HG02938 (cell line): ENCODE data around the gene TRIM24.

Experiments used
- ATAC-seq: cut with Tn5 transposase; IDR thresholded peaks from one replicate; pipeline ENCODE4 v1.9.1; 2021; ENCODE audit warnings: mild to moderate bottlenecking, moderate library complexity; ENCODE audit not compliant: unreplicated experiment

The TRIM24 gene

GRCh38 chr7:138613630-138614029 lies 153.6 kb downstream of the TRIM24 start:
- ATAC-seq, result no peak

GRCh38 chr7:138616085-138616484 lies 156.0 kb downstream of the TRIM24 start:
- no peak for ATAC-seq

GRCh38 chr7:138618506-138618905 lies 158.4 kb downstream of the TRIM24 start:
- ATAC-seq, result no peak

- ATAC-seq, result no peak
These were observed 158.9 kb downstream of the TRIM24 start for GRCh38 chr7:138618933-138619332.

GRCh38 chr7:138622841-138623240 lies 162.8 kb downstream of the TRIM24 start:
- no peak for ATAC-seq

- ATAC-seq, result no peak
These were observed 165.2 kb downstream of the TRIM24 start for GRCh38 chr7:138625084-138625848.

GRCh38 chr7:138625849-138626230 lies 165.8 kb downstream of the TRIM24 start:
- no peak for ATAC-seq

- no peak for ATAC-seq
These were observed 166.8 kb downstream of the TRIM24 start for GRCh38 chr7:138626846-138627245.

GRCh38 chr7:138627361-138627760 lies 167.3 kb downstream of the TRIM24 start:
- ATAC-seq, result no peak

- ATAC-seq, result no peak
These were observed 170.1 kb downstream of the TRIM24 start for GRCh38 chr7:138630059-138630610.

GRCh38 chr7:138632384-138632783 lies 172.3 kb downstream of the TRIM24 start:
- no peak for ATAC-seq

GRCh38 chr7:138632826-138633602 lies 173.0 kb downstream of the TRIM24 start:
- no peak for ATAC-seq
